A673 (cell line): ENCODE measurements around the gene COQ7. TPM values are rescaled to one million over a fixed set of nuclear protein-coding genes. Genes with fewer than 3 reads are reported as not detected.

ENCODE experiments used
- BruUV-seq: library from RNA; stranded (reverse); fragments of 400-500 nt; replicated peaks from 2 replicates; lab custom pipeline; 2021; lab: Mats Ljungman, UMichigan
- CTCF ChIA-PET: fragments of 300-600 bp; sonication (Branson Sonifier 250); formaldehyde crosslinking; loops from one replicate; lab custom pipeline; 2022; ENCODE audit warnings: antibody characterized with exemption; lab: Charles Lee
- POLR2A ChIA-PET: fragments of 300-600 bp; sonication (Branson Sonifier 250); formaldehyde crosslinking; loops from one replicate; lab custom pipeline; 2022; ENCODE audit warnings: antibody characterized with exemption; ENCODE audit not compliant: low non-redundant PET; lab: Charles Lee
- DNase-seq: peaks from one replicate; pipeline ENCODE4 v3.0.0-alpha.2; 2015; ENCODE audit warnings: low spot score
- H3K27ac ChIP-seq: fragments of 200-600 bp; sonication (generic); 2 replicates; pipeline ENCODE4 v1.5.1; 2016; ENCODE audit warnings: mixed run types, low read depth, mild to moderate bottlenecking, mixed read lengths, antibody characterized with exemption, low read length; ENCODE audit not compliant: poor library complexity, severe bottlenecking
- H3K27me3 ChIP-seq: fragments of 200-600 bp; sonication (generic); replicated peaks from 2 replicates; pipeline ENCODE4 v1.6.1; 2017; ENCODE audit warnings: mixed run types, low read depth, mild to moderate bottlenecking, mixed read lengths, antibody characterized with exemption, low read length; ENCODE audit not compliant: insufficient read depth, poor library complexity
- H3K36me3 ChIP-seq: fragments of 200-600 bp; sonication (generic); 2 replicates; pipeline ENCODE4 v1.6.1; 2016; ENCODE audit warnings: mixed run types, mild to moderate bottlenecking, mixed read lengths, antibody characterized with exemption, low read length; ENCODE audit not compliant: insufficient read depth, poor library complexity, severe bottlenecking
- H3K4me1 ChIP-seq: fragments of 200-600 bp; sonication (generic); 2 replicates; pipeline ENCODE4 v1.6.1; 2017; ENCODE audit warnings: mixed run types, mild to moderate bottlenecking, mixed read lengths, antibody characterized with exemption, low read length; ENCODE audit not compliant: insufficient read depth, poor library complexity, severe bottlenecking
- H3K4me3 ChIP-seq: fragments of 200-600 bp; sonication (generic); 2 replicates; pipeline ENCODE4 v1.5.1; 2016; ENCODE audit warnings: low read depth, mixed run types, mild to moderate bottlenecking, mixed read lengths, low read length; ENCODE audit not compliant: poor library complexity, severe bottlenecking
- H3K9me3 ChIP-seq: fragments of 200-600 bp; sonication (generic); 2 replicates; pipeline ENCODE4 v1.6.1; 2016; ENCODE audit warnings: mixed run types, low read depth, mild to moderate bottlenecking, mixed read lengths, antibody characterized with exemption, low read length; ENCODE audit not compliant: poor library complexity, severe bottlenecking
- CTCF ChIP-seq: fragments of 300-800, 200-600 bp; sonication (generic); conservative IDR thresholded peaks from 2 replicates; pipeline ENCODE4 v1.5.1; 2017; ENCODE audit warnings: low read depth, mild to moderate bottlenecking, antibody characterized with exemption, low read length, moderate library complexity, mixed read lengths
- EZH2 ChIP-seq: fragments of 200-600 bp; sonication (generic); IDR thresholded peaks from 2 replicates; pipeline ENCODE4 v1.6.1; 2017; ENCODE audit warnings: borderline replicate concordance, low read depth, mild to moderate bottlenecking, mixed read lengths, antibody characterized with exemption, low read length; ENCODE audit not compliant: poor library complexity, severe bottlenecking
- intact Hi-C: fragments of 100-400 bp; cut with micrococcal nuclease; formaldehyde crosslinking; loops from one replicate; pipeline ENCODE4 v1.10.0; 2022; ENCODE audit not compliant: unreplicated experiment
- total RNA-seq: library from RNA; stranded (reverse); gene quantifications from 2 replicates; pipeline ENCODE4 v1.2.3, GENCODE V29; 2021

The COQ7 gene
- total RNA-seq, 1 experiment from 2014 or later = 24.3 TPM

GRCh38 chr16:19073863-19074262 is 6.4 kb downstream of the COQ7 start:
- ChIA-PET CTCF (no interaction called here), POLR2A (no interaction called here)
- Histone ChIP-seq H3K27me3 (no peaks in the 10 kb centered on the region), H3K27ac (no peak overlapping the region), H3K9me3 (no peaks in the 10 kb centered on the region), H3K4me1 (peaks cover 3% of the 10 kb centered on the region), H3K36me3 (peaks cover 7% of the 10 kb centered on the region), H3K4me3 (no peak overlapping the region)
- TF ChIP-seq EZH2 = no peak
- no peak for TF ChIP-seq CTCF
- BruUV-seq = no TSS peak
- intact Hi-C loops = loop anchor here (10.0 kb wide), 1 partner anchor 269 kb away; the partner anchor contains the start of gene ARL6IP1
- no peak for DNase-seq

- H3K4me3 ChIP-seq = no peak overlapping the region
- TF ChIP-seq CTCF (no peak), EZH2 (no peak)
- no TSS peak for BruUV-seq
- ChIA-PET CTCF (no interaction called here), POLR2A (no interaction called here)
- H3K36me3 ChIP-seq = peaks cover 12% of the 10 kb centered on the region
- intact Hi-C loops = loop anchor here (10.0 kb wide), 1 partner anchor 271 kb away; the partner anchor contains the start of gene ARL6IP1
- no peaks in the 10 kb centered on the region for H3K9me3 ChIP-seq
- no peak for DNase-seq
- H3K27ac ChIP-seq = no peak overlapping the region
- no peaks in the 10 kb centered on the region for H3K27me3 ChIP-seq
- H3K4me1 ChIP-seq = no peaks in the 10 kb centered on the region
These were observed 8.1 kb downstream of the COQ7 start for GRCh38 chr16:19075511-19075910.

GRCh38 chr16:19077879-19078278 is 10.5 kb downstream of the COQ7 start:
- ChIA-PET POLR2A (no interaction called here), CTCF (no interaction called here)
- peaks cover 3% of the 10 kb centered on the region for H3K9me3 ChIP-seq
- intact Hi-C loops = loop anchor here (10.0 kb wide), 1 partner anchor 273 kb away; the partner anchor contains the start of gene ARL6IP1
- TF ChIP-seq CTCF = no peak
- TF ChIP-seq EZH2 = no peak
- H3K4me1 ChIP-seq = no peaks in the 10 kb centered on the region
- no TSS peak for BruUV-seq
- no peaks in the 10 kb centered on the region for H3K27me3 ChIP-seq
- DNase-seq = no peak
- no peak overlapping the region for H3K4me3 ChIP-seq
- H3K36me3 ChIP-seq = peaks cover 12% of the 10 kb centered on the region
- no peak overlapping the region for H3K27ac ChIP-seq
